ENCODE results near the gene MRPL22. TPM values are rescaled to one million over a fixed set of nuclear protein-coding genes. Genes with fewer than 3 reads are reported as not detected.
A peak's percentile ranks its signal among the peaks of the same experiment; 100 is the strongest.

Gene MRPL22
- total RNA-seq, 2 donors from 2014 or later: 8.1 to 12.0 TPM

DNA sequence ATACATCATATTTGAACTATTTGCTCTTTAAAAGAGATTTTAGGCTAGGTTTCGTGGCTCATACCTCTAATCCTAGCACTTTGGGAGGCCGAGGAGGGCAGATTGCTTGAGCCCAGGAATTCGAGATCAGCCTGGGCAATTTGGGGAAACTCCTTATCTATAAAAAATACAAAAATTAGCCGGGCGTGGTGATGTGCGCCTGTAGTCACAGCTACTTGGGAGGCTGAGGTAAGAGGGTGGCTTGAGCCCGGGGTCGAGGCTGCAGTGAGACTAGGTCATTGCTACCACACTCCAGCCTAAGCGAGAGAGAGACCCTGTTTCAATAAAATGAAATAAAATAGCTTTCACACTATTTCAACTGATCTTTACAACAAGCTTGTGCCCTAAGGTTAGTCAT is 500 bp upstream of the MRPL22 start:
- H3K27ac ChIP-seq: peak overlapping the region; percentile 60 to 68
- DNase-seq (ENCODE audit: low spot score) (no peak), ATAC-seq (ENCODE audit: insufficient number of reproducible peaks, low FRiP score, low read depth) (no peak)
- TF ChIP-seq, protein P1, sequence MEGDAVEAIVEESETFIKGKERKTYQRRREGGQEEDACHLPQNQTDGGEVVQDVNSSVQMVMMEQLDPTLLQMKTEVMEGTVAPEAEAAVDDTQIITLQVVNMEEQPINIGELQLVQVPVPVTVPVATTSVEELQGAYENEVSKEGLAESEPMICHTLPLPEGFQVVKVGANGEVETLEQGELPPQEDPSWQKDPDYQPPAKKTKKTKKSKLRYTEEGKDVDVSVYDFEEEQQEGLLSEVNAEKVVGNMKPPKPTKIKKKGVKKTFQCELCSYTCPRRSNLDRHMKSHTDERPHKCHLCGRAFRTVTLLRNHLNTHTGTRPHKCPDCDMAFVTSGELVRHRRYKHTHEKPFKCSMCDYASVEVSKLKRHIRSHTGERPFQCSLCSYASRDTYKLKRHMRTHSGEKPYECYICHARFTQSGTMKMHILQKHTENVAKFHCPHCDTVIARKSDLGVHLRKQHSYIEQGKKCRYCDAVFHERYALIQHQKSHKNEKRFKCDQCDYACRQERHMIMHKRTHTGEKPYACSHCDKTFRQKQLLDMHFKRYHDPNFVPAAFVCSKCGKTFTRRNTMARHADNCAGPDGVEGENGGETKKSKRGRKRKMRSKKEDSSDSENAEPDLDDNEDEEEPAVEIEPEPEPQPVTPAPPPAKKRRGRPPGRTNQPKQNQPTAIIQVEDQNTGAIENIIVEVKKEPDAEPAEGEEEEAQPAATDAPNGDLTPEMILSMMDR (IDR thresholded peaks at IDR 0.05): no peak
- H3K27me3 ChIP-seq (replicated peaks; ENCODE audit: insufficient read depth): no peaks in the 10 kb centered on the region
- peaks cover 11 to 30% of the 10 kb centered on the region in 2 donors for H3K4me1 ChIP-seq (ENCODE audit: control insufficient read depth in 1 of 2, low read depth in 2 of 2)
- no peaks in the 10 kb centered on the region for H3K9me3 ChIP-seq
- H3K36me3 ChIP-seq: no peaks in the 10 kb centered on the region
- peak overlapping the region; percentile 89 for H3K4me3 ChIP-seq

DNA sequence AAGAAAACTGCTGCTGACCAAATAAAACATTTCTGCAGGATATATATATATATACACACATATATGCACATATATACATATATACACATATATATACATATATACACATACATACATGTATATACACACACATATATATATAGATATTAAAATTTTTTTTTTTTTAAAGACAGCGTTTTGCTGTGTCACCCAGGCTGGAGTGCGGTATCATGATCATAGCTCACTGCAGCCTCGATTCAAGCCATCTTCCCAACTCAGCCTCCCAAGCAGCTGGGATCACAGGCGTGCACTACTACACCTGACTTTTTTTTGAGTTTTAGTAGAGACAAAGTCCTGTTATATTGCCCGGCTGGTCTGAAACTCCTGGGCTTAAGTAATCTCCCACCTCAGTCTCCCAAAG is 2.7 kb downstream of the MRPL22 start:
- Histone ChIP-seq H3K27me3 (replicated peaks; ENCODE audit: insufficient read depth) (no peaks in the 10 kb centered on the region), H3K27ac (no peak overlapping the region), H3K4me3 (no peak overlapping the region), H3K36me3 (no peaks in the 10 kb centered on the region), H3K9me3 (no peaks in the 10 kb centered on the region), H3K4me1 (ENCODE audit: control insufficient read depth in 1 of 2, low read depth in 2 of 2) (peaks cover 11 to 18% of the 10 kb centered on the region in 2 donors)
- TF ChIP-seq, protein P1 (IDR thresholded peaks at IDR 0.05): no peak
- ATAC-seq (ENCODE audit: insufficient number of reproducible peaks, low FRiP score, low read depth) (no peak), DNase-seq (ENCODE audit: low spot score) (no peak)

DNA sequence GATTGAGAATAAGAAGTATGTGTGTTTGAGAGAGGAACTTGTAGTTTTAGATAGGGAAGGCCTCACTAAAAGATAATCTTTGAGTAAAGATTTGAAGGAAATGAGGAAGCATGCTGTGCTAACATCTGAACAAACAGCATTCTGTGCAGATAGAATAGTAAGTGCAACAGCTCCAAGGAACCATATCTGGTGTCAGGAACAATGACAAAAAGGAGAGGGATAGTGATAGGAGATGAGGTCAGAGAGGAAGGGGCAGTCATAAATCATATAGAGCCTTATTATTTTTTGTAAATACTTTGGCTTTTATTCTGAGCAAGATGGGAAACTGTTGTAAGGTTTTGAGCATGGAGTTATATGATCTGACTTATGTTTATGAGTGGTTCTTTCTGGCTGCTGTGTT is 3.8 kb downstream of the MRPL22 start:
- no peak overlapping the region for H3K4me3 ChIP-seq
- H3K4me1 ChIP-seq (ENCODE audit: control insufficient read depth in 1 of 2, low read depth in 2 of 2): peaks cover 11 to 18% of the 10 kb centered on the region in 2 donors
- DNase-seq (ENCODE audit: low spot score): no peak
- H3K36me3 ChIP-seq: no peaks in the 10 kb centered on the region
- ATAC-seq (ENCODE audit: insufficient number of reproducible peaks, low FRiP score, low read depth): no peak
- TF ChIP-seq, protein P1 (IDR thresholded peaks at IDR 0.05): no peak
- H3K27me3 ChIP-seq (replicated peaks; ENCODE audit: insufficient read depth): no peaks in the 10 kb centered on the region
- no peak overlapping the region for H3K27ac ChIP-seq
- H3K9me3 ChIP-seq: no peaks in the 10 kb centered on the region

GRCh38 chr5:154945695-154946301 is 4.9 kb downstream of the MRPL22 start:
- Histone ChIP-seq H3K36me3 (no peaks in the 10 kb centered on the region), H3K27ac (no peak overlapping the region), H3K9me3 (no peaks in the 10 kb centered on the region), H3K27me3 (replicated peaks; ENCODE audit: insufficient read depth) (no peaks in the 10 kb centered on the region), H3K4me1 (ENCODE audit: control insufficient read depth in 1 of 2, low read depth in 2 of 2) (peaks cover 11 to 12% of the 10 kb centered on the region in 2 donors), H3K4me3 (no peak overlapping the region)
- TF ChIP-seq, protein P1 (IDR thresholded peaks at IDR 0.05): peak; percentile 54
- DNase-seq (ENCODE audit: low spot score) (no peak), ATAC-seq (ENCODE audit: insufficient number of reproducible peaks, low FRiP score, low read depth) (no peak)

- H3K36me3 ChIP-seq: no peaks in the 10 kb centered on the region
- DNase-seq (ENCODE audit: low spot score): no peak
- no peaks in the 10 kb centered on the region for H3K4me1 ChIP-seq (ENCODE audit: control insufficient read depth in 1 of 2, low read depth in 2 of 2)
- TF ChIP-seq, protein P1 (IDR thresholded peaks at IDR 0.05): no peak
- H3K27me3 ChIP-seq (replicated peaks; ENCODE audit: insufficient read depth): no peaks in the 10 kb centered on the region
- H3K4me3 ChIP-seq: no peak overlapping the region
- no peak overlapping the region for H3K27ac ChIP-seq
- H3K9me3 ChIP-seq: no peaks in the 10 kb centered on the region
- no peak for ATAC-seq (ENCODE audit: insufficient number of reproducible peaks, low FRiP score, low read depth)
These were observed 6.9 kb downstream of the MRPL22 start for GRCh38 chr5:154947778-154948177.
